Loucy (cell line): Measurements from ENCODE around the gene ARID4A.

Source experiments
- EZH2phosphoT487 ChIP-seq: fragments of 200-600 bp; IDR thresholded peaks from 2 replicates; pipeline ENCODE4 v1.6.1; 2018; ENCODE audit warnings: antibody characterized with exemption, mild to moderate bottlenecking, moderate library complexity, borderline replicate concordance
- TF ChIP-seq, protein P1 (sequence below): fragments of 200-600 bp; sonication (generic); conservative IDR thresholded peaks from 2 replicates; pipeline ENCODE4 v1.5.1; 2014; ENCODE audit warnings: mild to moderate bottlenecking, antibody characterized with exemption, low read length

DNA sequence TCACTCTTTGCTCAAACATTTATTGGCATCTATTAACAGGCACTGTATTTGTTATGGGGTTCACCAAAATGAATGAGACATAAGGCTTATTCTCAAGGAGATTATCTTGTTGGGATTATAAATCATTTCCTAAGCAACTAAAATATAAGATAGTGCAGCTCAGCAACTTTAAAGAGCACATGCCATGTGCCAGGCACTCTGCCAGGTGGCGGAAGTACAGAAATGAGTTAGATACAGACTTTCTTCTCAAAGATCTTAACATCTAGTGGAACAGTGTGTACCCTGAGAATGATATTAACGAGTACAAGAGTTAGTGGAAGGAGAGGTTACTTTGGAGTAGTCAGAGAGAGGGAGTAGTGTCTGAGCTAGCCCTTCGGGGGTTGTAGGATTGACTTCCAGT, 68.9 kb downstream of the ARID4A start:
- TF ChIP-seq, protein P1, sequence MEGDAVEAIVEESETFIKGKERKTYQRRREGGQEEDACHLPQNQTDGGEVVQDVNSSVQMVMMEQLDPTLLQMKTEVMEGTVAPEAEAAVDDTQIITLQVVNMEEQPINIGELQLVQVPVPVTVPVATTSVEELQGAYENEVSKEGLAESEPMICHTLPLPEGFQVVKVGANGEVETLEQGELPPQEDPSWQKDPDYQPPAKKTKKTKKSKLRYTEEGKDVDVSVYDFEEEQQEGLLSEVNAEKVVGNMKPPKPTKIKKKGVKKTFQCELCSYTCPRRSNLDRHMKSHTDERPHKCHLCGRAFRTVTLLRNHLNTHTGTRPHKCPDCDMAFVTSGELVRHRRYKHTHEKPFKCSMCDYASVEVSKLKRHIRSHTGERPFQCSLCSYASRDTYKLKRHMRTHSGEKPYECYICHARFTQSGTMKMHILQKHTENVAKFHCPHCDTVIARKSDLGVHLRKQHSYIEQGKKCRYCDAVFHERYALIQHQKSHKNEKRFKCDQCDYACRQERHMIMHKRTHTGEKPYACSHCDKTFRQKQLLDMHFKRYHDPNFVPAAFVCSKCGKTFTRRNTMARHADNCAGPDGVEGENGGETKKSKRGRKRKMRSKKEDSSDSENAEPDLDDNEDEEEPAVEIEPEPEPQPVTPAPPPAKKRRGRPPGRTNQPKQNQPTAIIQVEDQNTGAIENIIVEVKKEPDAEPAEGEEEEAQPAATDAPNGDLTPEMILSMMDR: no peak
- TF ChIP-seq EZH2phosphoT487: no peak
